Type B pancreatic cell (in vitro differentiated cells): ENCODE results near the gene NGLY1. TPM values are rescaled to one million over a fixed set of nuclear protein-coding genes. Genes with fewer than 3 reads are reported as not detected.

Experiments used
- DNase-seq: peaks from one replicate; pipeline ENCODE4 v3.0.0; 2021; ENCODE audit warnings: mixed read lengths; ENCODE audit not compliant: unreplicated experiment; ENCODE audit errors: extremely low spot score
- H3K27ac Mint-ChIP-seq: 2 replicates; pipeline ENCODE4 v1.8.0; 2021; ENCODE audit warnings: mild to moderate bottlenecking, mixed read lengths
- H3K27me3 Mint-ChIP-seq: 2 replicates; pipeline ENCODE4 v1.8.0; 2021; ENCODE audit warnings: mixed read lengths
- H3K36me3 Mint-ChIP-seq: 2 replicates; pipeline ENCODE4 v1.8.0; 2021; ENCODE audit warnings: mixed read lengths
- H3K4me1 Mint-ChIP-seq: one replicate; pipeline ENCODE4 v1.8.0; 2021; ENCODE audit warnings: mixed read lengths; ENCODE audit not compliant: unreplicated experiment
- H3K4me3 Mint-ChIP-seq: 2 replicates; pipeline ENCODE4 v1.8.0; 2021; ENCODE audit warnings: mild to moderate bottlenecking, mixed read lengths
- H3K9me3 Mint-ChIP-seq: 2 replicates; pipeline ENCODE4 v1.8.0; 2021; ENCODE audit warnings: mixed read lengths
- total RNA-seq: library from RNA; stranded (reverse); gene quantifications from 2 replicates; pipeline ENCODE4 v1.2.1, GENCODE V29; 2021; ENCODE audit warnings: low replicate concordance
- TF ChIP-seq, protein P1 (sequence below): fragments of 200-600 bp; sonication (generic); conservative IDR thresholded peaks from 2 replicates; pipeline ENCODE4 v1.5.0; 2021; ENCODE audit warnings: antibody characterized with exemption, mild to moderate bottlenecking

The NGLY1 gene
- total RNA-seq, 1 donor from 2014 or later, result 38.9 TPM

DNA sequence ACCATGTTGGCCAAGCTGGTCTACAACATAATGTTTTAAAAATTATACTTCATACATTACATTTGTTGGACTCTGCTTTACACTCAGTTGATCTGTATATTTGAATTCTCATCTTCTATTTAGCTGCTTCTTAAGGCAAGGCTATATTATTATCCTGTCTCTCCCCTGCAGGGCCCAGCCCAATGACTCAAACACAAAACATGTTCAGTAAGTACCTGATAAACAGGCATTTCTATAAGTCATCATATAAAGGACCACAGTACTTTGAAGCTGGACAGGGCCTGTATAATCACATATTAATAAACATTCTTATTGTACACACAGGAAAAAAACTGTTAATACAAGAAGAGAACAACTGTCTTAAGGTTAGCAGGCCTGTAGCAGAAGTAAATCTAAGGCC is 36.2 kb downstream of the NGLY1 start:
- Mint-ChIP-seq H3K4me1 (peaks cover 5% of the 10 kb centered on the region), H3K36me3 (peaks cover 57% of the 10 kb centered on the region), H3K9me3 (no peaks in the 10 kb centered on the region), H3K4me3 (no peak overlapping the region), H3K27me3 (no peaks in the 10 kb centered on the region), H3K27ac (no peak overlapping the region)
- no peak for DNase-seq
- TF ChIP-seq, protein P1, sequence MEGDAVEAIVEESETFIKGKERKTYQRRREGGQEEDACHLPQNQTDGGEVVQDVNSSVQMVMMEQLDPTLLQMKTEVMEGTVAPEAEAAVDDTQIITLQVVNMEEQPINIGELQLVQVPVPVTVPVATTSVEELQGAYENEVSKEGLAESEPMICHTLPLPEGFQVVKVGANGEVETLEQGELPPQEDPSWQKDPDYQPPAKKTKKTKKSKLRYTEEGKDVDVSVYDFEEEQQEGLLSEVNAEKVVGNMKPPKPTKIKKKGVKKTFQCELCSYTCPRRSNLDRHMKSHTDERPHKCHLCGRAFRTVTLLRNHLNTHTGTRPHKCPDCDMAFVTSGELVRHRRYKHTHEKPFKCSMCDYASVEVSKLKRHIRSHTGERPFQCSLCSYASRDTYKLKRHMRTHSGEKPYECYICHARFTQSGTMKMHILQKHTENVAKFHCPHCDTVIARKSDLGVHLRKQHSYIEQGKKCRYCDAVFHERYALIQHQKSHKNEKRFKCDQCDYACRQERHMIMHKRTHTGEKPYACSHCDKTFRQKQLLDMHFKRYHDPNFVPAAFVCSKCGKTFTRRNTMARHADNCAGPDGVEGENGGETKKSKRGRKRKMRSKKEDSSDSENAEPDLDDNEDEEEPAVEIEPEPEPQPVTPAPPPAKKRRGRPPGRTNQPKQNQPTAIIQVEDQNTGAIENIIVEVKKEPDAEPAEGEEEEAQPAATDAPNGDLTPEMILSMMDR, result no peak

DNA sequence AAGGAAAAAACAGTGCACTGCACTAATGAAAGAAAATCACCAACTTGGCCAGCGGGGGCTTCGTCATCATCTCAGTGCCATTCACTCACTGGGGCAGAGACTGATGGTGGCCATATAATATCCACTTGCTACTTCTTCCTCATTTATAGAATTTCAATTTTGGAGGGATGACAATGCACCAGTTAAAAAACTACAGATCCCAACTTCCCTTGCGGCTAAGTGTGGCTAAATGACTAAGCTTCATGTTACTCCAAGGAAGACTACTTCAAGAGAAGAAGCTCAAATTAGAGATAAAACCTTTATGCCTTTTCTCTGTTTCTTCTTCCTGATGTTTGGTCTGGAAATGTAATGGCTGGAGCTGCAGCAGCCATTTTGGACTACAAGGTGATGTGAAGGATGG is 38.8 kb downstream of the NGLY1 start:
- no peaks in the 10 kb centered on the region for H3K4me1 Mint-ChIP-seq
- no peak overlapping the region for H3K4me3 Mint-ChIP-seq
- H3K36me3 Mint-ChIP-seq, result peaks cover 43% of the 10 kb centered on the region
- DNase-seq, result no peak
- no peaks in the 10 kb centered on the region for H3K9me3 Mint-ChIP-seq
- no peaks in the 10 kb centered on the region for H3K27me3 Mint-ChIP-seq
- no peak overlapping the region for H3K27ac Mint-ChIP-seq
- TF ChIP-seq, protein P1, result no peak

DNA sequence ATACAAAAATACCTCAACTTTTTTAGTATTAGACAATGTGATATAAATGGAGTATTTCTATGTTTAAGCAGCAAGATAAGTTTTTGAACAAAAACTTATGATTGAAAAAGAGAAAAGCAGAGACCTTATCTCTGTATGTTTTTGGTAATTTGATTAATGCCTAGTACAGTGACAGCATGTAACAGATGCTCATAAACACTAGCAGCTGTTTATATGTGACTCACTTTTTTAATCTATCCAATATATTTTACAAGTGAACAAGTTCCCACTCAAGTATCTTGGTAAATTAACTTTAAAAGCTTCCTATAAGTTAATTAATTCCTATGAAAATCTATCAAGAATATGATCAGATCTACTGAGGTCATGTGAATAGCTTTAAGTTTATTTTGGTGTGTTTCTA is 55.1 kb downstream of the NGLY1 start:
- no peaks in the 10 kb centered on the region for H3K27me3 Mint-ChIP-seq
- no peak overlapping the region for H3K27ac Mint-ChIP-seq
- no peak for DNase-seq
- no peak overlapping the region for H3K4me3 Mint-ChIP-seq
- no peaks in the 10 kb centered on the region for H3K9me3 Mint-ChIP-seq
- no peaks in the 10 kb centered on the region for H3K4me1 Mint-ChIP-seq
- TF ChIP-seq, protein P1, result no peak
- H3K36me3 Mint-ChIP-seq, result peaks cover 16% of the 10 kb centered on the region

DNA sequence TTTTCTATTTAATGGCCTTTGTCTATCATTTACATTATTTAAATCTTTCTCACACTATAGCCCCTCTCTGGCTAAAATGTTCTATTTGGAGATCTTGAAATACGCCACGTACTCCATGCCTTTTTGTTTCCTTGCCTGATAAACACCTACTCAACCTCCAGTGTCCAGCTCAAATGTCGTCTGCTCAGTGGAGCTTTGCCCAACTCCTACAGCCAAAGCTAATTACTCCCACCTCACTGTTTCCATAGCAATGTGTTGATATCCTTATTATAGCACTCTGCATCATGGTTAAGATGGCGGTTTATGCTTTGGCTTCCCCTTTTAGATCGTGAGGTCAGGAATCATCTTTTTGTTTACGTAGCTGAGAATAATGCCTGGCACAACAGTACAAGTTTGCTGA is 55.9 kb downstream of the NGLY1 start:
- H3K9me3 Mint-ChIP-seq, result no peaks in the 10 kb centered on the region
- no peak overlapping the region for H3K4me3 Mint-ChIP-seq
- peaks cover 11% of the 10 kb centered on the region for H3K36me3 Mint-ChIP-seq
- DNase-seq, result no peak
- no peak overlapping the region for H3K27ac Mint-ChIP-seq
- TF ChIP-seq, protein P1, result no peak
- no peaks in the 10 kb centered on the region for H3K4me1 Mint-ChIP-seq
- H3K27me3 Mint-ChIP-seq, result no peaks in the 10 kb centered on the region

DNA sequence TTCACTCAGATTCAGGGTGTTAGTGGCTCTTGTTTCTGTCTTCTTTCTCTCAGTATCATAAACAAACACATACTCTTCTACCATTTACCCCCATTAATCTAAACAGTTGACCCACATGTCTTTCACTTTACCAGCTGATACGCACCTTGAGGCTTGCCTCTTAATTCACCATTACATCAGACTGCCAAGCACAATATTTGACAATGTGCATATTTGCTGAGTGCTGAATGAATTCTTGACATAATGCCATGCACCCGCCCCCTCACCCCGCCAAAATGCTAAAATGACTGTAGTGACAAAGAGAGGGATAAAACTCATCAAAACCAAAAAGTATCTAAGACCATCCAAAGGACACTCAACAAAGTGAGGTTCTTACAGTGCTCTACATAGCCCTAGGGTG is 57.4 kb downstream of the NGLY1 start:
- no peaks in the 10 kb centered on the region for H3K27me3 Mint-ChIP-seq
- peak overlapping the region; percentile 64 for H3K4me3 Mint-ChIP-seq
- H3K9me3 Mint-ChIP-seq, result no peaks in the 10 kb centered on the region
- peaks cover 11% of the 10 kb centered on the region for H3K36me3 Mint-ChIP-seq
- no peaks in the 10 kb centered on the region for H3K4me1 Mint-ChIP-seq
- peak overlapping the region; percentile 86 for H3K27ac Mint-ChIP-seq
- no peak for DNase-seq
- TF ChIP-seq, protein P1, result no peak
